GM12891 (cell line): Measurements from ENCODE around the gene UBE2S.

Source experiments
- DNase-seq: peaks from one replicate; pipeline ENCODE4 v3.0.0; 2011; ENCODE audit warnings: low spot score; ENCODE audit not compliant: insufficient read length
- FAIRE-seq: peaks from 2 replicates; lab custom pipeline; 2011; peaks lifted over from hg19 to GRCh38; lab: Jason Lieb, UNC
- PAX5 ChIP-seq: IDR thresholded peaks from 2 replicates; pipeline ENCODE4 v1.6.1; 2011; ENCODE audit warnings: low read length, moderate library complexity, mild to moderate bottlenecking; ENCODE audit not compliant: insufficient read depth, severe bottlenecking
- POLR2A ChIP-seq: IDR thresholded peaks from 2 replicates; pipeline ENCODE4 v1.6.1; 2011; ENCODE audit warnings: low read depth, low read length, control low read depth
- POLR2AphosphoS5 ChIP-seq: IDR thresholded peaks from 2 replicates; pipeline ENCODE4 v1.6.1; 2011; ENCODE audit warnings: low read depth, low read length, control low read depth
- POU2F2 ChIP-seq: IDR thresholded peaks from 2 replicates; pipeline ENCODE4 v1.6.1; 2011; ENCODE audit warnings: low read depth, mild to moderate bottlenecking, control low read depth, low read length, moderate library complexity
- SPI1 ChIP-seq: IDR thresholded peaks from 2 replicates; pipeline ENCODE4 v1.6.1; 2011; ENCODE audit warnings: low read depth, low read length, control low read depth
- TAF1 ChIP-seq: IDR thresholded peaks from 2 replicates; pipeline ENCODE4 v1.6.1; 2011; ENCODE audit warnings: low read depth, low read length, control low read depth

UBE2S gene

GRCh38 chr19:55362990-55363716 lies 44.4 kb downstream of the UBE2S start, which contains the start of gene GARIN5B:
TSS of gene GARIN5B (minus strand) at chr19:55363260. CDS start at chr19:55363066, 194 bp downstream.
- FAIRE-seq (no peak), DNase-seq (no peak)
- TF ChIP-seq POU2F2 (no peak), POLR2A (no peak), SPI1 (no peak), TAF1 (no peak), PAX5 (no peak), POLR2AphosphoS5 (no peak)

GRCh38 chr19:55362174-55362989 lies 45.2 kb downstream of the UBE2S start:
- no peak for TF ChIP-seq TAF1
- TF ChIP-seq POLR2AphosphoS5, result no peak
- no peak for TF ChIP-seq POLR2A
- TF ChIP-seq POU2F2, result no peak
- TF ChIP-seq SPI1, result no peak
- TF ChIP-seq PAX5, result no peak
- DNase-seq (no peak), FAIRE-seq (no peak)

GRCh38 chr19:55360902-55361301 lies 46.7 kb downstream of the UBE2S start:
- TF ChIP-seq PAX5 (no peak), TAF1 (no peak), POLR2A (no peak), SPI1 (no peak), POLR2AphosphoS5 (no peak), POU2F2 (no peak)
- no peak for FAIRE-seq
- no peak for DNase-seq

- FAIRE-seq, result no peak
- no peak for TF ChIP-seq POLR2A
- TF ChIP-seq PAX5, result no peak
- no peak for TF ChIP-seq SPI1
- TF ChIP-seq TAF1, result no peak
- TF ChIP-seq POU2F2, result no peak
- no peak for TF ChIP-seq POLR2AphosphoS5
- no peak for DNase-seq
Measured at GRCh38 chr19:55358943-55359908, 48.4 kb downstream of the UBE2S start.

DNA sequence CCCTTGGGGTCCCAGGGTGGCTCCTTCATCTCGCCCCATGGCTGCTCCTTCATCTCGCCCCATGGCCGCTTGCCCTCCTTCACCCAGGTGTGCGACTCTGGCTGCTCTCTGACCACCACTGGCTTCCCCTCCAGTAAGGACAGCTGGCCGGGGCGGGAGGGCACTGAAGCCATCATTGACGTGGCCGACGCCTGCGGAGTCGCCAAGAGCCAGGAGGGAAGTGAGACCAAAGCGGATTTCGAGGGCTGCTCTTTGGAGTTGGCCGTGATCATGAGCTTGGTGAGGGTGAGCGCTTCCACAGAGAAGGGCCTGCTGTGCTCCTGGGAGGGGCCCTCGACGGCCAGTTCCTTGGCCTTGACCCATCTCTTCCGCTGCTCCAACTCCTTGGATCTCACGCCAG lies 49.1 kb downstream of the UBE2S start:
- no peak for DNase-seq
- TF ChIP-seq SPI1 (no peak), POU2F2 (no peak), PAX5 (no peak), POLR2A (no peak), POLR2AphosphoS5 (no peak), TAF1 (no peak)
- FAIRE-seq, result no peak

DNA sequence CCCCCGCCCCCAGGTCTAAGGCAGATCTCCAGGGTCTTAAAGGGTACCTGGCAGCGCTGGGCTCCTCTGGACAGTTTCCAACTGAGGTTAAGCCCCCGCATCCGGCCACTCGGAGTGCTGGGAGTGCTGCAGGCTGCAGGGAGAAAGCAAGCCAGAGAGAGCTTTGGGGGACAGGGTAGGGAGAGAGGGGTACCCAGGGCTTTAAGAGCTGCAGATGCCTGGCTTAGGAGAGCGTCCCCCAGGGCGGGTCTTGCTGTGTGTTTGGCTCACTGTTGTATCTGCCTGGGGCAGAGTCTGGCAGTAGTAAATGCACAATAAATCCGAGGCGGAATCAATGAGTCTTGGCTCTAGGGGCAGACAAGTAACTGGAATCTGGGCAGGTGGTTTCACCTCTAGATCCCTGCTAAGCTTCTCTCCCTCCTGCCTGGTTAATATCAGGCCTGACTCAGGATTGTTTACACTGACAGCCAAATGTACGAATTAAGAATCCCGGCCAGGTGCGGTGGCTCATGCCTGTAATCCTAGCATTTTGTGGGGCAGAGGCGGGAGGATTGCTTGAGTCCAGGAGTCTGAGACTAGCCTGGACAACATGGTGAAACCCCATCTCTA lies 52.3 kb downstream of the UBE2S start:
- TF ChIP-seq TAF1 (no peak), PAX5 (no peak)
- DNase-seq (no peak), FAIRE-seq (no peak)

DNA sequence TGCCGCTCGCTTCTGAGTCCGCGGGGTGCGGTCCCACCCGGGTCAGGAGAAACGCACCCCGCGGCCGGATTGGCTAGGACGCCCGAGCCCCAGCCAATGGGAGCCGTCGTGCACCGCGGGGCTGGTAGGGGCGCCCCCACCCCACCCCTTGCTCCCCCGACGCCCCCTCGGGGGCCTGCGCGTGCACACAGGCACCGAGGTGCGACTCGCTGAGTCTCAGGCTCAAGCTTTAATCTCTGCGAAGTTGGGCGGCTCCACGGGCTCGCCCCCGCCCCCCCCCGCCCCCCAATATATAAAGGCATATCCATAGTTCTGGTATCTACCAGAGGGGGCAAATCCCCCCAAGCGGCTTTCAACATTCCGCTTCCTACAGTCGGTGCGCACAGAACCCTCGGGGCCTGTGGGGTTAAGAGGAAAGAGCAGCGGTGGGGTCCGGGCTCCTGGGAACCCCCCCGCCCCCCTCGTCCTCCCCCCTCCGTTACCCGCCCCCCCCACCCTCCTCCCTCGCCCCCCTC lies 52.8 kb downstream of the UBE2S start, which contains the start of gene COX6B2:
Gene COX6B2 (minus strand): TSS at position 22 of the 515 bp plus-strand sequence. CDS start 198 bp downstream, outside the sequence.
- TF ChIP-seq TAF1 (no peak), SPI1 (no peak), POLR2AphosphoS5 (no peak), POU2F2 (no peak), POLR2A (no peak), PAX5 (no peak)
- FAIRE-seq (no peak), DNase-seq (no peak)

DNA sequence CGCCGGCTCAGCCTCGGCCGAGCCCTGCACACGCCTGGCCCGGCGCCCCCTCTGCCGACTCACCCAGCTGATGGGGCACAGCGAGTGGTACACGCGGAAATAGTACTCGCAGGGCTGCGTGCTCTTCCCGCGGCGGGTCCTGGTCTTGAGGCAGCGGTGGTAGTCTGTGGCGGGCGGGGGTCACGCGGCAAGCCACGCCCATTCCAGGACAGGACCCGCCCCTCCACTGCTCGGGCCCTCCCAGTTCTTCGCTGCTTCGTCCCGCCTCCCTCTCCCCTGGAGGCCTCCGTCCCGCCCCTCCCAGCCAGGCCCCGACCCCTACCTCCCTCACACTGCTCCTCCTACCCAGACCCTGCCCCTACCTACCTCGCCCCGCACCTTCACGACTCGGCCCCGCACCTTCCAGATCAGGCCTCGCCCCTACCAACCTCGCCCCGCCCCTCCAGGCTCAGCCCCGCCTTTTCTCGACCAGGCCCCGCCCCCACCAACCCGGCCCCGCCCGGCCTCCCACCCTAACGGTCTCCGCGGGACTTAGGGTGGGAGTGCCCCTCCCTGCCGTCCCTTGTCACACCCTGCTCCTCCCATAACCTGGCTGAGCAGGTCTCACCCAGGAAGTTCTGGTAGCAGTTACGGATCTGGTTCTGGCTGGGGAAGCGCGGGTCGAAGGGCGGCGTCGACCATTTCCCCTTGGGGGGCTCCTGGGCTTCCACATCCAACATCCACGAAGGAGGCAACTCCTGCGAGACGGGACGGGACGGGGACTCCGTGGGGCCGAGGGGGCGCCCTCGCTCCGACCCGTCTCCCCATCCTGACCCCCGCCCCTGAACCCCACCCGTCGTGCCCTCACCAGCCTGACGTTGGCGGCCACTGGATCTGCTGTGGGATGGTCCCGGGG lies 53.5 kb downstream of the UBE2S start:
- no peak for TF ChIP-seq POLR2A
- TF ChIP-seq SPI1, result no peak
- TF ChIP-seq PAX5, result no peak
- FAIRE-seq (peak; percentile 63), DNase-seq (peak; percentile 95)
